Hepatocyte (in vitro differentiated cells): ENCODE results near the gene ITGA4.

Source experiments
- EZH2 ChIP-seq: fragments of 200-600 bp; sonication (generic); IDR thresholded peaks from 2 replicates; pipeline ENCODE4 v1.6.1; 2016; ENCODE audit warnings: antibody characterized with exemption, mild to moderate bottlenecking, borderline replicate concordance
- TF ChIP-seq, protein P1 (sequence below): fragments of 200-600 bp; sonication (generic); IDR thresholded peaks from 2 replicates; pipeline ENCODE4 v1.5.1; 2016; ENCODE audit warnings: antibody characterized with exemption, mild to moderate bottlenecking; ENCODE audit not compliant: poor library complexity

DNA sequence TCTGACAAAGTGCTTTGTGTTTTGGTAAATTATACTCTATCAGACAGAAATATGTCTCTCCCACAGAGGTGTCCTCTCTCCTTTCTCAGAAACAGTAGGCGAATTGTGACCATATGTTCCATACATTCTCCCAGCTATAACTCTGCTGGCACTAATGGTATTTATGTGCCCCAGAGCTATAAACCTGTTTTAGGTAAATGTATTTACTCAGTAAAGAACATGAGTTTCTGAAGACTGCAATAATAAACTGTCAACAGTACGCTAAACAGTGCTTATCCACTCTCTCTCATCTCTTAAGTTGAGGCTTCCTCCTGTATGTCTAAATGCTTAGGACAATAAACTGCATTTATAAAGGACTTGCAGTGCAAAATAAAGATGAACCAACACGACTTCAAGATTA, 58.5 kb downstream of the ITGA4 start:
- TF ChIP-seq, protein P1, sequence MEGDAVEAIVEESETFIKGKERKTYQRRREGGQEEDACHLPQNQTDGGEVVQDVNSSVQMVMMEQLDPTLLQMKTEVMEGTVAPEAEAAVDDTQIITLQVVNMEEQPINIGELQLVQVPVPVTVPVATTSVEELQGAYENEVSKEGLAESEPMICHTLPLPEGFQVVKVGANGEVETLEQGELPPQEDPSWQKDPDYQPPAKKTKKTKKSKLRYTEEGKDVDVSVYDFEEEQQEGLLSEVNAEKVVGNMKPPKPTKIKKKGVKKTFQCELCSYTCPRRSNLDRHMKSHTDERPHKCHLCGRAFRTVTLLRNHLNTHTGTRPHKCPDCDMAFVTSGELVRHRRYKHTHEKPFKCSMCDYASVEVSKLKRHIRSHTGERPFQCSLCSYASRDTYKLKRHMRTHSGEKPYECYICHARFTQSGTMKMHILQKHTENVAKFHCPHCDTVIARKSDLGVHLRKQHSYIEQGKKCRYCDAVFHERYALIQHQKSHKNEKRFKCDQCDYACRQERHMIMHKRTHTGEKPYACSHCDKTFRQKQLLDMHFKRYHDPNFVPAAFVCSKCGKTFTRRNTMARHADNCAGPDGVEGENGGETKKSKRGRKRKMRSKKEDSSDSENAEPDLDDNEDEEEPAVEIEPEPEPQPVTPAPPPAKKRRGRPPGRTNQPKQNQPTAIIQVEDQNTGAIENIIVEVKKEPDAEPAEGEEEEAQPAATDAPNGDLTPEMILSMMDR = no peak
- no peak for TF ChIP-seq EZH2
